SH-SY5Y (cell line): ENCODE results near the gene CCNYL1.

Source experiments
- GATA2 ChIP-seq: IDR thresholded peaks from 2 replicates; pipeline ENCODE4 v1.6.1; 2011; ENCODE audit warnings: mild to moderate bottlenecking, low read depth, low read length
- GATA3 ChIP-seq: IDR thresholded peaks from 2 replicates; pipeline ENCODE4 v1.6.1; 2011; ENCODE audit warnings: low read depth, mild to moderate bottlenecking, low read length, moderate library complexity

- TF ChIP-seq GATA2 (no peak), GATA3 (no peak)
Observed at GRCh38 chr2:207792244-207792785, 80.9 kb downstream of the CCNYL1 start.
